ENCODE data around the gene AHSP.

AHSP gene

DNA sequence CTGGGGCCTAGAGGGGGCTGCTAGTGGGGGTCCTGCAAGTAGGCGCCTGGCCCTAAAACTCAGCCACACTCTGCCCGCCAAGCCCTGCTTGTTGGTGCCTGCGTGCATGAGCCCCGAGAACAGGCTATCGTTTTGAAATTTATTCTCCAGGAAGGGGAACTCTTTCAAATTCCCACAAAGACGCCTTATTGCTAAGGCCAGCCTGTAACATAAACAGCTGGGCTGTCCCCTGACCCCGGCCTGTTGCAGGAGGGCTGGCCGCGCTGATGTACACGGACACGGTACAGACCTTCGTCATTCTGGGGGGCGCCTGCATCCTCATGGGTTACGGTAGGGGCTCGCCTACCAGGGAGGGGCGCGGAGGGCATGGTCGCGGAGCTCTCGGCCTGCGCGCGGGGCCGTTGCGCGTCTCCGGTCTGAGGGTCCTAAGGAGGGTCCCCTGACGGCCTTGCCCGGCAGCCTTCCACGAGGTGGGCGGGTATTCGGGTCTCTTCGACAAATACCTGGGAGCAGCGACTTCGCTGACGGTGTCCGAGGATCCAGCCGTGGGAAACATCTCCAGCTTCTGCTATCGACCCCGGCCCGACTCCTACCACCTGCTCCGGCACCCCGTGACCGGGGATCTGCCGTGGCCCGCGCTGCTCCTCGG is 40.5 kb upstream of the AHSP start:
- Histone ChIP-seq H3K36me3 (ENCODE audit: insufficient read depth, low read length) (peaks cover 9% of the 10 kb centered on the region; the same call in 1 of the 2 replicates), H3K9ac (ENCODE audit: low read depth, low read length, poor library complexity, severe bottlenecking) (no peak overlapping the region), H3K4me3 (ENCODE audit: low read length, poor library complexity, severe bottlenecking) (peak overlapping the region; percentile 35), H3K79me2 (ENCODE audit: insufficient read depth, low read length) (no peaks in the 10 kb centered on the region), H4K20me1 (ENCODE audit: insufficient read depth, low read length, poor library complexity, severe bottlenecking) (no peaks in the 10 kb centered on the region), H2AFZ (ENCODE audit: low read length) (no peak overlapping the region), H3K27me3 (ENCODE audit: insufficient read depth, low read length, poor library complexity, severe bottlenecking) (no peaks in the 10 kb centered on the region), H3K4me2 (ENCODE audit: low read depth, low read length, poor library complexity, severe bottlenecking) (no peak overlapping the region), H3K9me3 (ENCODE audit: insufficient read depth, low read depth, low read length) (no peaks in the 10 kb centered on the region), H3F3A (ENCODE audit: low read depth) (no peaks in the 10 kb centered on the region), H3K9me2 (replicated peaks; ENCODE audit: low read depth, low read length) (no peaks in the 10 kb centered on the region), H3K4me1 (ENCODE audit: insufficient read depth, low read length, poor library complexity, severe bottlenecking) (no peaks in the 10 kb centered on the region)
- TF ChIP-seq, protein P1, sequence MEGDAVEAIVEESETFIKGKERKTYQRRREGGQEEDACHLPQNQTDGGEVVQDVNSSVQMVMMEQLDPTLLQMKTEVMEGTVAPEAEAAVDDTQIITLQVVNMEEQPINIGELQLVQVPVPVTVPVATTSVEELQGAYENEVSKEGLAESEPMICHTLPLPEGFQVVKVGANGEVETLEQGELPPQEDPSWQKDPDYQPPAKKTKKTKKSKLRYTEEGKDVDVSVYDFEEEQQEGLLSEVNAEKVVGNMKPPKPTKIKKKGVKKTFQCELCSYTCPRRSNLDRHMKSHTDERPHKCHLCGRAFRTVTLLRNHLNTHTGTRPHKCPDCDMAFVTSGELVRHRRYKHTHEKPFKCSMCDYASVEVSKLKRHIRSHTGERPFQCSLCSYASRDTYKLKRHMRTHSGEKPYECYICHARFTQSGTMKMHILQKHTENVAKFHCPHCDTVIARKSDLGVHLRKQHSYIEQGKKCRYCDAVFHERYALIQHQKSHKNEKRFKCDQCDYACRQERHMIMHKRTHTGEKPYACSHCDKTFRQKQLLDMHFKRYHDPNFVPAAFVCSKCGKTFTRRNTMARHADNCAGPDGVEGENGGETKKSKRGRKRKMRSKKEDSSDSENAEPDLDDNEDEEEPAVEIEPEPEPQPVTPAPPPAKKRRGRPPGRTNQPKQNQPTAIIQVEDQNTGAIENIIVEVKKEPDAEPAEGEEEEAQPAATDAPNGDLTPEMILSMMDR (conservative IDR thresholded peaks at IDR 0.05; ENCODE audit: low read length): no peak
- no peak for TF ChIP-seq EZH2phosphoT487 (IDR thresholded peaks at IDR 0.05; ENCODE audit: borderline replicate concordance)

DNA sequence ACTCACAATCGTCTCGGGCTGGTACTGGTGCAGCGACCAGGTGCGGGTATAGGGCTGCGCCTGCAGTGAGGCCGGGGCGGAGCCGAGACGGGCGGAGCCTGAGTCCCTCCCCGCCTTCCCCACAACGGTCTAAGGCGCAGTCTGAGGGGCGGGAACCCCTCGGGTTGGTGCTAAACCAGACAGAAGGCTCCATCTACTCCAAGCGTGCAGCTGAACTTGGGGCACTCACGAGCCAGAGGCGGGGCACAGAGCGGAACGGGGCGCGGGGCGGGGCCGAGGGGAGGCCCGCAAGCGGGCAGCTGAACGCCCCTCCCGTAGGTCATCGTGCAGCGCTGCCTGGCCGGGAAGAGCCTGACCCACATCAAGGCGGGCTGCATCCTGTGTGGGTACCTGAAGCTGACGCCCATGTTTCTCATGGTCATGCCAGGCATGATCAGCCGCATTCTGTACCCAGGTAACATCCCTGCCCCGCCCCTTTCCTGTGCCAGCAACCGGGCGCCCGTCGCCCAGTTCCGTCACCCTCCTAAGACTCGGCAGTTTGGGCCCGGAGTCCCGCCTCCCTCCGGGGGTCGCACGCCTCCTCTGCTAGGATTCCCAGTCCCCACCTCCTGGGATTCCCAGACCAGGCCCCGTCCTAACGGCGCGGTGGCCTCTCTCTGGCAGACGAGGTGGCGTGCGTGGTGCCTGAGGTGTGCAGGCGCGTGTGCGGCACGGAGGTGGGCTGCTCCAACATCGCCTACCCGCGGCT is 39.8 kb upstream of the AHSP start:
- H4K20me1 ChIP-seq (ENCODE audit: insufficient read depth, low read length, poor library complexity, severe bottlenecking): no peaks in the 10 kb centered on the region
- no peaks in the 10 kb centered on the region for H3K9me3 ChIP-seq (ENCODE audit: insufficient read depth, low read depth, low read length)
- H3K9ac ChIP-seq (ENCODE audit: low read depth, low read length, poor library complexity, severe bottlenecking): no peak overlapping the region
- H3K27me3 ChIP-seq (ENCODE audit: insufficient read depth, low read length, poor library complexity, severe bottlenecking): no peaks in the 10 kb centered on the region
- peak overlapping the region; percentile 35 for H3K4me3 ChIP-seq (ENCODE audit: low read length, poor library complexity, severe bottlenecking)
- no peaks in the 10 kb centered on the region for H3K9me2 ChIP-seq (replicated peaks; ENCODE audit: low read depth, low read length)
- H3K79me2 ChIP-seq (ENCODE audit: insufficient read depth, low read length): no peaks in the 10 kb centered on the region
- no peak overlapping the region for H2AFZ ChIP-seq (ENCODE audit: low read length)
- no peak overlapping the region for H3K4me2 ChIP-seq (ENCODE audit: low read depth, low read length, poor library complexity, severe bottlenecking)
- H3F3A ChIP-seq (ENCODE audit: low read depth): no peaks in the 10 kb centered on the region
- peaks cover 14% of the 10 kb centered on the region; the same call in 1 of the 2 replicates for H3K36me3 ChIP-seq (ENCODE audit: insufficient read depth, low read length)
- no peak for TF ChIP-seq EZH2phosphoT487 (IDR thresholded peaks at IDR 0.05; ENCODE audit: borderline replicate concordance)
- TF ChIP-seq, protein P1 (conservative IDR thresholded peaks at IDR 0.05; ENCODE audit: low read length): no peak
- no peaks in the 10 kb centered on the region for H3K4me1 ChIP-seq (ENCODE audit: insufficient read depth, low read length, poor library complexity, severe bottlenecking)

DNA sequence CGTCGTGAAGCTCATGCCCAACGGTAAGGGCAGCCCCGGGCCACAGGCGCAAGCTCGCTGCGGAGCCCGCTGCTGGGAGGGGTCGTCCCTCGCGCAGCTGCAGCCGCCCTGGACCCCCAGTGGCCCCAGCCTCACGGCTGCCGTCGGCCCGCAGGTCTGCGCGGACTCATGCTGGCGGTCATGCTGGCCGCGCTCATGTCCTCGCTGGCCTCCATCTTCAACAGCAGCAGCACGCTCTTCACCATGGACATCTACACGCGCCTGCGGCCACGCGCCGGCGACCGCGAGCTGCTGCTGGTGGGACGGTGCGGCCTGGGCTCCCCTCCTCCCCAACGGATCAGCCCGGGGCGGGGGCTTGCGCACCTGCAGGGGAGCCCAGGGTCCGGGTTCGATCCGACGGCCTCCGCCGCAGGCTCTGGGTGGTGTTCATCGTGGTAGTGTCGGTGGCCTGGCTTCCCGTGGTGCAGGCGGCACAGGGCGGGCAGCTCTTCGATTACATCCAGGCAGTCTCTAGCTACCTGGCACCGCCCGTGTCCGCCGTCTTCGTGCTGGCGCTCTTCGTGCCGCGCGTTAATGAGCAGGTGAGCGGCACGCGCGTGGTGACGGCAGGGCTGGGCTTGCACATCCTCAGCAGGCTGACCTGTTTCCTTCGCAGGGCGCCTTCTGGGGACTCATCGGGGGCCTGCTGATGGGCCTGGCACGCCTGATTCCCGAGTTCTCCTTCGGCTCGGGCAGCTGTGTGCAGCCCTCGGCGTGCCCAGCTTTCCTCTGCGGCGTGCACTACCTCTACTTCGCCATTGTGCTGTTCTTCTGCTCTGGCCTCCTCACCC is 39.0 kb upstream of the AHSP start:
- TF ChIP-seq EZH2phosphoT487 (IDR thresholded peaks at IDR 0.05; ENCODE audit: borderline replicate concordance): no peak
- TF ChIP-seq, protein P1 (conservative IDR thresholded peaks at IDR 0.05; ENCODE audit: low read length): no peak
- Histone ChIP-seq H3K27me3 (ENCODE audit: insufficient read depth, low read length, poor library complexity, severe bottlenecking) (no peaks in the 10 kb centered on the region), H3F3A (ENCODE audit: low read depth) (no peaks in the 10 kb centered on the region), H3K9me2 (replicated peaks; ENCODE audit: low read depth, low read length) (no peaks in the 10 kb centered on the region), H3K4me2 (ENCODE audit: low read depth, low read length, poor library complexity, severe bottlenecking) (no peak overlapping the region), H4K20me1 (ENCODE audit: insufficient read depth, low read length, poor library complexity, severe bottlenecking) (no peaks in the 10 kb centered on the region), H3K4me3 (ENCODE audit: low read length, poor library complexity, severe bottlenecking) (no peak overlapping the region), H3K9ac (ENCODE audit: low read depth, low read length, poor library complexity, severe bottlenecking) (no peak overlapping the region), H3K79me2 (ENCODE audit: insufficient read depth, low read length) (no peaks in the 10 kb centered on the region), H3K4me1 (ENCODE audit: insufficient read depth, low read length, poor library complexity, severe bottlenecking) (no peaks in the 10 kb centered on the region), H2AFZ (ENCODE audit: low read length) (no peak overlapping the region), H3K36me3 (ENCODE audit: insufficient read depth, low read length) (peaks cover 22% of the 10 kb centered on the region; the same call in 1 of the 2 replicates), H3K9me3 (ENCODE audit: insufficient read depth, low read depth, low read length) (no peaks in the 10 kb centered on the region)
